Amniotic epithelial cell (primary cell): ENCODE measurements around the gene TBC1D2B.

Experiments used
- DNase-seq: peaks from one replicate; pipeline ENCODE4 v3.0.0-alpha.2; 2010; ENCODE audit warnings: low read depth

TBC1D2B gene

GRCh38 chr15:78093242-78094020 lies 15.9 kb upstream of the TBC1D2B start:
- DNase-seq: peak; percentile 90

GRCh38 chr15:78092261-78093041 lies 14.9 kb upstream of the TBC1D2B start, which contains the start of gene SH2D7:
TSS of gene SH2D7 (plus strand) at chr15:78092561. CDS start at chr15:78092585, 24 bp downstream.
- no peak for DNase-seq

- no peak for DNase-seq
Observed at GRCh38 chr15:78090422-78091063, 13.0 kb upstream of the TBC1D2B start.

- no peak for DNase-seq
Observed at GRCh38 chr15:78088773-78089080, 11.2 kb upstream of the TBC1D2B start.

- DNase-seq: no peak
Observed at GRCh38 chr15:78087951-78088772, 10.7 kb upstream of the TBC1D2B start.

GRCh38 chr15:78085928-78086327 lies 8.4 kb upstream of the TBC1D2B start:
- DNase-seq: peak; percentile 69

- DNase-seq: no peak
Observed at GRCh38 chr15:78084449-78084750, 6.9 kb upstream of the TBC1D2B start.

GRCh38 chr15:78083687-78084448 lies 6.4 kb upstream of the TBC1D2B start:
- DNase-seq: no peak

GRCh38 chr15:78083186-78083585 lies 5.7 kb upstream of the TBC1D2B start:
- no peak for DNase-seq

GRCh38 chr15:78082743-78083110 lies 5.2 kb upstream of the TBC1D2B start:
- DNase-seq: no peak

GRCh38 chr15:78082106-78082742 lies 4.7 kb upstream of the TBC1D2B start:
- DNase-seq: no peak

GRCh38 chr15:78080088-78080460 lies 2.6 kb upstream of the TBC1D2B start:
- DNase-seq: no peak

- DNase-seq: no peak
Observed at GRCh38 chr15:78079298-78080087, 2.0 kb upstream of the TBC1D2B start.

- no peak for DNase-seq
Observed at GRCh38 chr15:78077871-78078210, 330 bp upstream of the TBC1D2B start.

- peak; percentile 30 for DNase-seq
Observed at GRCh38 chr15:78076231-78077052, 1.1 kb downstream of the TBC1D2B start.

- peak; percentile 93 for DNase-seq
Observed at GRCh38 chr15:78075490-78076230, 1.9 kb downstream of the TBC1D2B start.

GRCh38 chr15:78073046-78073787 lies 4.3 kb downstream of the TBC1D2B start:
- no peak for DNase-seq
